Spleen (tissue), 11 donors: Measurements from ENCODE around the gene UBASH3B. TPM values are rescaled to one million over a fixed set of nuclear protein-coding genes. Genes with fewer than 3 reads are reported as not detected.

ENCODE experiments used
- DNase-seq: peaks from one replicate; pipeline ENCODE4 v3.0.0-alpha.2; 2020
- H3K27ac ChIP-seq, 8 donors: fragments of 200-600 bp; sonication (generic) in 7 of 8; 1 replicate in 4 of 8; 2 replicates in 4 of 8; pipeline versions ENCODE4 v1.5.0 to v1.8.0; 2016 to 2021; ENCODE audit warnings: inconsistent platforms in 4 of 8, mild to moderate bottlenecking in 4 of 8, moderate library complexity in 1 of 8
- H3K27me3 ChIP-seq, 7 donors: fragments of 200-600 bp; sonication (generic) in 6 of 7; replicated peaks in 1 of 7; 1 replicate in 4 of 7; 2 replicates in 3 of 7; pipeline versions ENCODE4 v1.5.0 to v1.8.0; 2016 to 2021; ENCODE audit warnings: inconsistent platforms in 3 of 7, mild to moderate bottlenecking in 1 of 7
- H3K36me3 ChIP-seq, 6 donors: fragments of 200-600 bp; sonication (generic) in 5 of 6; 1 replicate in 4 of 6; 2 replicates in 2 of 6; pipeline versions ENCODE4 v1.5.0 to v1.8.0; 2016 to 2021; ENCODE audit warnings: inconsistent platforms in 2 of 6
- H3K4me1 ChIP-seq, 6 donors: fragments of 200-600 bp; sonication (generic) in 5 of 6; 1 replicate in 3 of 6; 2 replicates in 3 of 6; pipeline versions ENCODE4 v1.5.0 to v1.8.0; 2016 to 2021; ENCODE audit warnings: inconsistent platforms in 3 of 6
- H3K4me3 ChIP-seq, 8 donors: fragments of 200-600 bp; sonication (generic) in 7 of 8; 1 replicate in 4 of 8; 2 replicates in 4 of 8; pipeline versions ENCODE4 v1.5.0 to v1.8.0; 2016 to 2021; ENCODE audit warnings: inconsistent platforms in 4 of 8, mild to moderate bottlenecking in 4 of 8, moderate library complexity in 2 of 8
- H3K9me3 ChIP-seq, 8 donors: fragments of 200-600 bp; sonication (generic) in 7 of 8; 1 replicate in 4 of 8; 2 replicates in 4 of 8; pipeline versions ENCODE4 v1.5.0 to v1.8.0; 2016 to 2021; ENCODE audit warnings: inconsistent platforms in 4 of 8
- POLR2A ChIP-seq, 3 donors: fragments of 450-650 bp; IDR thresholded peaks; one replicate each; pipeline ENCODE4 v1.5.1; 2017; ENCODE audit warnings: antibody characterized with exemption in 3 of 3, mild to moderate bottlenecking in 1 of 3
- POLR2AphosphoS5 ChIP-seq, 3 donors: sonication (generic); formaldehyde crosslinking; IDR thresholded peaks; one replicate each; pipeline ENCODE4 v1.5.1; 2017; ENCODE audit warnings: antibody characterized with exemption in 3 of 3
- WGBS, 5 donors: extraction: QIAGEN DNeasy Blood & Tissue Kit in 3 of 5; methylation state at CpG; one replicate each; pipeline versions ENCODE4 v1.1.5 to v1.1.7; 2013 to 2018; 5-methylcytosine and 5-hydroxymethylcytosine counted together
- intact Hi-C: fragments of 100-400 bp; cut with DNase I; formaldehyde crosslinking; loops from one replicate; pipeline ENCODE4 v1.15.0; 2023; ENCODE audit warnings: low total_unique reads
- polyA plus RNA-seq, 3 donors: library from polyadenylated mRNA; stranded (reverse); fragments of 200-250 nt; gene quantifications; one replicate each; pipeline ENCODE4 v1.2.1, GENCODE V29; 2013
- total RNA-seq, 7 donors: library from RNA; depleted of rRNA in 3 of 7; stranded (reverse); fragments of >200 nt in 3 of 7; fragmentation: NEBNext Ultra II Directional in 4 of 7; extraction: Animal tissue kit (Norgen Biotek cat#: 25700) in 4 of 7; gene quantifications; one replicate each; pipeline versions ENCODE4 v1.1.0 to v1.2.1, GENCODE V29; 2016 to 2021
- TF ChIP-seq, protein P1 (sequence below), 11 experiments: fragments of 200-600 bp in 7 of 11; fragments of 450-650 bp in 4 of 11; sonication (generic) in 4 of 11; IDR thresholded peaks in 8 of 11; conservative IDR thresholded peaks in 3 of 11; 1 replicate in 7 of 11; 2 replicates in 4 of 11; pipeline versions ENCODE4 v1.4.0 to v1.8.0; 2016 to 2021; ENCODE audit warnings: antibody characterized with exemption in 11 of 11, inconsistent platforms in 4 of 11, mild to moderate bottlenecking in 1 of 11
- donor health status: healthy with polysubstance abuse.
- donor health status: DM: no; HTN: no; CAD: no; lungs with moderate emphysema.
- donor health status: DM: no; HTN: no; CAD: no.
- donor health status: Bipolar disorder and iron deficiency.
- donor health status: healthy.
- donor health status: DM: no; HTN: no; CAD: no.
- donor health status: DM: yes; HTN: yes; CAD: no.

UBASH3B gene
- total and polyA plus RNA-seq, 10 donors, result 4.4 to 190 (median 77.9) TPM

DNA sequence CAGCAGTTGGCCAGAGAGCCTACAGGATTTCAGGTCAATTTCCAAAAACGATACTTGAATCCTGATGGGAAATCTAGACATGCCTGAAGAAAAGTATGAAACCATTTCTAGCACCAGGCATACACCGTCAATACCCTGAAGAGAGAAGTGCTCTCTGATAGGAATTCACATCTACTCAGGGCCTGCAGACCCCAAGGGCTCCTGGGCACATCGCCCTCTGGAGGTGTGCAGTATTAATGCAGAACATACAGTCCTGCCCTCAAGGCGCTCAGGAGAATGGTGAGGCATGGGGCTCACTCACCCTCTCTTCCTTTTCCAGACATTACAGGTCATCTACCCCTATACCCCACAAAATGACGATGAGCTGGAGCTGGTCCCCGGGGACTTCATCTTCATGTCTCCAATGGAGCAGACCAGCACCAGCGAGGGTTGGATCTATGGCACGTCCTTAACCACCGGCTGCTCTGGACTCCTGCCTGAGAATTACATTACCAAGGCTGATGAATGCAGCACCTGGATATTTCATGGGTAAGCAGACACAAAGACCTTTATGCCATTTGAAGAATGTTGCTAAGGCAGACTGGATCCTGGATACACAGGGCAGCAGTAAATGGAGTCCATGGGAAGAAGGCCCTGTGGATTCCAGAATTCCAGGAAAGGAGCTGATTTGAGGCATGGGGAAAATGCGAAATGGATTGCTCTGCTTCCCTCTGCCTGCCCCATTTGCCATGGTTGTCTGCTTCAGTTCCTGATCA, 133.4 kb downstream of the UBASH3B start:
- TF ChIP-seq POLR2AphosphoS5 (IDR thresholded peaks at IDR 0.05) (no peak), POLR2A (IDR thresholded peaks at IDR 0.05) (no peak)
- TF ChIP-seq, protein P1, sequence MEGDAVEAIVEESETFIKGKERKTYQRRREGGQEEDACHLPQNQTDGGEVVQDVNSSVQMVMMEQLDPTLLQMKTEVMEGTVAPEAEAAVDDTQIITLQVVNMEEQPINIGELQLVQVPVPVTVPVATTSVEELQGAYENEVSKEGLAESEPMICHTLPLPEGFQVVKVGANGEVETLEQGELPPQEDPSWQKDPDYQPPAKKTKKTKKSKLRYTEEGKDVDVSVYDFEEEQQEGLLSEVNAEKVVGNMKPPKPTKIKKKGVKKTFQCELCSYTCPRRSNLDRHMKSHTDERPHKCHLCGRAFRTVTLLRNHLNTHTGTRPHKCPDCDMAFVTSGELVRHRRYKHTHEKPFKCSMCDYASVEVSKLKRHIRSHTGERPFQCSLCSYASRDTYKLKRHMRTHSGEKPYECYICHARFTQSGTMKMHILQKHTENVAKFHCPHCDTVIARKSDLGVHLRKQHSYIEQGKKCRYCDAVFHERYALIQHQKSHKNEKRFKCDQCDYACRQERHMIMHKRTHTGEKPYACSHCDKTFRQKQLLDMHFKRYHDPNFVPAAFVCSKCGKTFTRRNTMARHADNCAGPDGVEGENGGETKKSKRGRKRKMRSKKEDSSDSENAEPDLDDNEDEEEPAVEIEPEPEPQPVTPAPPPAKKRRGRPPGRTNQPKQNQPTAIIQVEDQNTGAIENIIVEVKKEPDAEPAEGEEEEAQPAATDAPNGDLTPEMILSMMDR (IDR thresholded peaks at IDR 0.05 in 8 of 11, conservative IDR thresholded peaks at IDR 0.05 in 3 of 11), result no peak
- H3K9me3 ChIP-seq, result no peaks in the 10 kb centered on the region

DNA sequence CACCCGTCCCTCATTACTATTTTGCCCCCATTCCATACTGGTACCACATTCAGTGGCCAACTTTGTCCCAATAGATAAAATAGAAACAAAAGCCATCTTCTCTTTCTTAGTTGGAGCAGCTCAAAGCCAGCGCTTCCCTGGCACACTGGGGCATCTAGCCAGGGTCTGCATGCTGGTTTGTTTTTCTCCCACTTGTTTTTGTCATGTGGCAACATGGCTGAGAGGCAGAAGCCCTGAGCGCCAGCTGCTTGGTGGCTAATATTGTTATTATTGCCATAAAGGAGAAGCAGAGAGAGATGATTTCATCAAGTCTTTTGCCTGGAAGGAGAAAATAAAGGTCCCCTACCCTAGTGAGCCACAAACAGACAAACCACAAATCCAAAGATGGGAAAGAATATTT, 134.4 kb downstream of the UBASH3B start:
- intact Hi-C loops, result loop anchor here (10.0 kb wide), 1 partner anchor 155 kb away; no protein-coding TSS in a partner anchor
- TF ChIP-seq, protein P1 (IDR thresholded peaks at IDR 0.05 in 8 of 11, conservative IDR thresholded peaks at IDR 0.05 in 3 of 11), result no peak
- TF ChIP-seq POLR2A (IDR thresholded peaks at IDR 0.05) (no peak), POLR2AphosphoS5 (IDR thresholded peaks at IDR 0.05) (no peak)
- peaks cover 0 to 9% (median 3%) of the 10 kb centered on the region in 6 donors for H3K4me1 ChIP-seq
- no peaks in the 10 kb centered on the region for H3K9me3 ChIP-seq
- H3K27me3 ChIP-seq, result no peaks in the 10 kb centered on the region
- H3K4me3 ChIP-seq, result no peak overlapping the region
- H3K27ac ChIP-seq, result no peak overlapping the region
- H3K36me3 ChIP-seq, result peaks cover 0 to 99% (median 42%) of the 10 kb centered on the region in 6 donors
- WGBS, 5 donors, result 76 to 97% (median 91%) methylated on average over 3 of the region's 3 CpGs
- no peak for DNase-seq

More for the DNA sequence above, 133.4 kb downstream of the UBASH3B start:
- Histone ChIP-seq H3K4me3 (no peak overlapping the region), H3K27me3 (no peaks in the 10 kb centered on the region), H3K4me1 (peaks cover 0 to 19% (median 6%) of the 10 kb centered on the region in 6 donors), H3K27ac (no peak overlapping the region), H3K36me3 (peaks cover 0 to 99% (median 37%) of the 10 kb centered on the region in 6 donors)
- no peak for DNase-seq
- WGBS, 5 donors, result 93 to 98% (median 95%) methylated on average over 10 of the region's 10 CpGs
- intact Hi-C loops, result loop anchor here (10.0 kb wide), 1 partner anchor 154 kb away; no protein-coding TSS in a partner anchor

DNA sequence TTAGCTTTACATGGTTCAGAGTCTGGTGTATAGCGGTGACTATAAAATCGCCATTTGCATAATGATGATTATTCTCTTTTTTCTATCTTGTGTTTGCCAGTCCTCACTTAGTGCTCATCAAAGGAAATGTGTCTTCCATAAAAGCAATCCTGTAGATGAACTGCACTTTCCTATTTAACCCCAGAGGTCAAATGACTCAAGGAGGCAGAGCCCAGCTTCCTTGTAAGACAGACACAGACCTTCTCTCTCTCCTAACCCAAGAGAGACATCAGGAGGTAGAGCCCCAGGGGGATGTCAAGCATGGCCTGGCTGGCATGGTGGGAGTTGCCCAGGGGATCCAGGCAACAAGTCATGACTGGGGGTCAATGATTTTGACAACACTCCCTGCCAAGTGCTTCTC, 135.9 kb downstream of the UBASH3B start:
- Histone ChIP-seq H3K9me3 (no peaks in the 10 kb centered on the region), H3K27ac (peak overlapping the region in 2 of 8 donors; percentile 0 to 7), H3K27me3 (no peaks in the 10 kb centered on the region), H3K4me1 (peaks cover 0 to 7% (median 0%) of the 10 kb centered on the region in 6 donors), H3K36me3 (peaks cover 0 to 99% (median 45%) of the 10 kb centered on the region in 6 donors), H3K4me3 (no peak overlapping the region)
- WGBS, 5 donors, result 84 to 98% (median 95%) methylated on average over 2 of the region's 2 CpGs
- intact Hi-C loops, result no loop called here
- DNase-seq, result no peak
- TF ChIP-seq POLR2A (IDR thresholded peaks at IDR 0.05) (no peak), POLR2AphosphoS5 (IDR thresholded peaks at IDR 0.05) (no peak)

DNA sequence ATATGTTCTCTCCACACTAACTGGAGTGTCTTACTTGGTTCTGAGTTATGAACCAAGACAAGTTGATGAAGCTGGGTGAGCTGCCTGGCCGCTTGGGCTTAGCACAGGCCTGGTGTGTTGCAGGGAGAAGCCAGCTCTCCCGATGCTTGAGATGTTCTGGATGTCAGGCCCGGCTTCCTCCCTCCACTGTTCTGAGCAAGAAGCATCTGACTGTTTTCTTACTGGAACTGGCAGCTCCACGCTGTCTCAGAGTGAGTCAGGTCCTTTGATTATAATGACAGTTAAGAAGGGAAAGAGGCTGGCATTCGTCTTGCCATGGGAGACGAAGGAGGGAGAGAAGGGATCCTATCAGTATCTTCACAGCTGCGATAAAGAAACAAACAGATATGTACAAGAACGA, 136.3 kb downstream of the UBASH3B start:
- Histone ChIP-seq H3K27ac (peak overlapping the region in 2 of 8 donors; percentile 0 to 7), H3K9me3 (no peaks in the 10 kb centered on the region), H3K4me1 (peaks cover 0 to 7% (median 0%) of the 10 kb centered on the region in 6 donors), H3K36me3 (peaks cover 1 to 99% (median 49%) of the 10 kb centered on the region in 6 donors), H3K27me3 (no peaks in the 10 kb centered on the region), H3K4me3 (no peak overlapping the region)
- DNase-seq, result no peak
- TF ChIP-seq POLR2AphosphoS5 (IDR thresholded peaks at IDR 0.05), result no peak
- TF ChIP-seq, protein P1 (IDR thresholded peaks at IDR 0.05 in 8 of 11, conservative IDR thresholded peaks at IDR 0.05 in 3 of 11), result no peak
- TF ChIP-seq POLR2A (IDR thresholded peaks at IDR 0.05), result no peak
- WGBS, 5 donors, result 80 to 90% (median 87%) methylated on average over 8 of the region's 8 CpGs
- intact Hi-C loops, result no loop called here
